HG03457 (cell line): ENCODE data around the gene IL17RB.

ENCODE experiments used
- ATAC-seq: cut with Tn5 transposase; IDR thresholded peaks from one replicate; pipeline ENCODE4 v1.9.1; 2021; ENCODE audit warnings: moderate number of reproducible peaks; ENCODE audit not compliant: unreplicated experiment

IL17RB gene

GRCh38 chr3:53902067-53902466 is 55.7 kb downstream of the IL17RB start:
- no peak for ATAC-seq

GRCh38 chr3:53902711-53903110 is 56.3 kb downstream of the IL17RB start:
- no peak for ATAC-seq

GRCh38 chr3:53913401-53913800 is 67.0 kb downstream of the IL17RB start:
- ATAC-seq: no peak
